Superior temporal gyrus (tissue), 1 donor: Measurements from ENCODE around the gene CACNA1D.

ENCODE experiments used
- DNase-seq: peaks from one replicate; pipeline ENCODE4 v3.0.0-alpha.2; 2016; ENCODE audit errors: extremely low spot score

CACNA1D gene

DNA sequence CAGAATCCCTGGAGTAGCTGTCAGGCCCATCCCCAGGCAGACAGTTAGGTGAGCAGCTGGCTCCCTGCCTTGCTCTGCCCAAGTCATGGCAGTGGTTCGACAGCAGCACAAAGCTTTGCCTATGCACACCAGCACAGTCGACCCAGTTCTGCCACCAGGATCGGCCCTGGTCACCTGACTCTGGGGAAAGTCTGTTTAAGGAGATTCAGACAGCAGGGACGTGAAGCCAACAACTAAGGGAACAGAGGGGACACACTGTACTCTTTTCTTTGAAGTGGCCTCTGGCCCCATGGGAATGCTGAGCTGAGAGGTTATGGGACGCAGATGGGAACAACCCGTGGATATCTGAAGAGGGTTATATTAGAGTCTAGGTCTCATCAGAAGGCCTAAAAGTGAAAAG, 217.0 kb downstream of the CACNA1D start:
- DNase-seq, result no peak

DNA sequence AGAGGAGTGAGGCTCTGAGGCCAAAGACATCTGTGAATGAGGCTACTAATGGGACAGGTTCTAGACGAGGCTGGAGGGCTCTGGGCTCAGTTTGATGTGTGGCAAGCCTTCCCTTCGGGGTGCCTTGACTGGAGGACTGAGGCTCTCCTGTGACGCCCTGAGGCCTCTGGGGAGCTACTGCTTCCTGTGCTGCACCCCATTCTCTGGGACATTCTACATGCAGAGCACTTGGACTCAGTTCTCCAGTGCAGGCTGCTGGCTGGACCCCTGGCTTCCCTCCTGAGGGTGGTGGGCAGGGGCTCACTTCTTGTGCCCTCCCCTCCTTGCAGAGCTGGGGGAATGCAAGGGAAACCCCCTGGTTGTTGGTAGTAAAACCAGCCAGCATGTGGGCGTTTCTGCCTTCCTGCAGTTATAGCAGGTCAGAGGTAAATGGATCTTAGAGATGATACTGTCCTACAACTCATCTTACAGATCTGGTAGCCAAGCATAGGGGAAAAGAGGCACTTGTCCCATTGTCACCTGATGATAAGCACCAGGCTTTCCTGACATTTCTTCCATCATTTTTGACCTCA, 218.5 kb downstream of the CACNA1D start:
- DNase-seq, result no peak

DNA sequence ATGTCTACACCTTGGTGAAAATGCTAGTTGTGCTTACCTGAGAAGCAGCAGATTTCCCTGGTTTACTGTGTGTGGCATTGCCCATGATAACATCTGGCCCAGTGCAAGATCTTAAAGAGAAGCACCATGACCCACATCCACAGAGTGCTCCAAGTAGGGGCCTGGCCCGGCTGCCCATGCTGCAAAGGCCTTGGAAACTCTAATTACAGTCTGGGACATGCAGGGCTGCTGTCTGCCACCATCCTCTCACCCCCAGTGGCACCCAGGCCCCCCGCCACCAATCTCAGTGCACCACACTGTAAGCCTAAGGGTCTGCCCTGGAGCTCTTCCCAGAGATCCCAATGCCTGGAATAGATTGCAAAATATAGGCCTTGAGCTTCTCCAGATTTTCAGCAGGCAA, 219.2 kb downstream of the CACNA1D start:
- no peak for DNase-seq

DNA sequence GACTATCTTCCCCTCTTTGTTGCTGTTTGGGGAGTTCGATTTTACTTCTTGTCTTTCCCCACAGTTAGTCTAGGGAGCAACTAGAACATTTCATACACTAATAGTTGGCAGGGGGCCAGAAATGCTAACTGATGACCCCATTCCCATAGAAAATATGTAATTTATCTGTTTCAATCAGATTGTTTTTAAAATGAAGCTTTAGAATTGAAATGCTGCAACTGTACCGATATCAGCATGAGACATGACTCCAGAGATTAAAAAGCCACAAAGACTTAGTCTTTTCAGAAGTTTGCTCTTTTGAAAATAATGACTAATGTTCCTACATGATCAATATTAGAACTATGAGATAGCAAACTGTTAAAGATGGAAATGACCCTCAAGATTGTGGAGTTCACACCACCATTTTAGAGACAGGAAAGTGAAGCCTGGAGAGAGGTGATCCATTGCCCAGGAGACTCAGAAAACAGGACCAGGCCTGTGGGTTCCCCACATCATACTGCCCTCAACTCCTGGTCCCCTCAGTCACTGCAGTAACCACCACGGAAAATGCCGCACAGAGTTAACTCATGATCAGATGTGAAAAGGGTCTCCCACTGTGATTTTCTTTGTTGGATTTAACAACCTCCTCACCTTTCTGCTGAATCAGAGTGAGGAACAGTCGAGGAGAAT, 221.5 kb downstream of the CACNA1D start:
- DNase-seq, result no peak

DNA sequence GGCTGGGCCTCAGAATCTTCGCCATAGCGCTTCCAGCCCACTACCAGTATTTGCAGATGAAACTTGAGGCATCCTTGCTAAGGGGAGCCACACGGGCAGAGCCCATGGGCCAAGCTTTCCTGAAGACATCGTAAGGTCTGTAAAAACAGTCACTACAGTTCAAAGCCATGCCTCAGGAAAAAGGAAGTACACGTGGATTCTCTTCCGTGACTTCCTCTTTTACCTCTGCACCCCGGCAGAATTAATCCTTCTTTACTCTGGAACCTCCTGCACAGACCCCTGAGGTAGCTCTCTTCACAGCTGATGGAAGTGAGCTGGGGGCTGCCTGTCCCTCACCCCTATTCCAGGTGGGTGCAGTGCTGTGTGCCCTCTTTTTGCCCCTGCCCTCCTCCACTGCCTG, 222.6 kb downstream of the CACNA1D start:
- no peak for DNase-seq

DNA sequence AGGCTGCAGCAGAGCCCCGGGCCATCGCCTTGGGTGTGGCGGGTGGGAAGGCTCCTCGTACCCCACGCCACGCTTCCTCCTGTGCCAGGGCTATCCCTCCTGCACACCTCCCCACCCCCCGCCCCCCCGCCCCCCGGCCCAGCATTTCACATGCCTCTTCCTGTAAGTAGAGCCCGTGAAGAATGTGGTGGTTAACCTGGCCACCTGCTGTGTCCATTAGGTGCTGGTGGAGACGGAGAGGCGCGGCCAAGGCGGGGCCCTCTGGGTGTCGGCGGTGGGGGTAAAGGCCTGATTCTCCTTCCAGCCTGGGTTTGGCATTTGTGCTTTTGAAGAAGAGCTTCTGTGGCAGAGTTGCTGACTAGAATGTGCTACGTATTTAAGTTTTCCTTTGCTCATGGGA, 224.1 kb downstream of the CACNA1D start:
- DNase-seq, result no peak

DNA sequence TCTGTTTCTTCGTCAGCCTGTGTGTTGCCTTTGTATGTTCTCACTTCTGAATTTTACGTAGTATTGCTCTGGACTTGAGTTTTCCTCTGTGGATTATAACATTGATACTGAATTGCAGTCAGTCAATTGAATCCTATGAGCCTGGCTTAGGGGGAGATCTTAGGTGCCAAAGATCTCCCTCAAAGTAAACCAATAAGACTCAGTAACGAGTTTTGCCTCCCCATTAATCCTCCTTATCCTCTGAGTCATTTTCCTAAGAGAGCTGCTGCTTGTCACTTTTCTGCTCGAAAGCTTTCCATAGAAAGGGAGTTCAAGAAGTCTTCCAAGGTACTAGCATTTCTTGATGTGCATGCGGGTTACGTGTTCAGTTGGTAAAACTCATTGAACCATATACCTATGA, 225.4 kb downstream of the CACNA1D start:
- DNase-seq, result no peak

DNA sequence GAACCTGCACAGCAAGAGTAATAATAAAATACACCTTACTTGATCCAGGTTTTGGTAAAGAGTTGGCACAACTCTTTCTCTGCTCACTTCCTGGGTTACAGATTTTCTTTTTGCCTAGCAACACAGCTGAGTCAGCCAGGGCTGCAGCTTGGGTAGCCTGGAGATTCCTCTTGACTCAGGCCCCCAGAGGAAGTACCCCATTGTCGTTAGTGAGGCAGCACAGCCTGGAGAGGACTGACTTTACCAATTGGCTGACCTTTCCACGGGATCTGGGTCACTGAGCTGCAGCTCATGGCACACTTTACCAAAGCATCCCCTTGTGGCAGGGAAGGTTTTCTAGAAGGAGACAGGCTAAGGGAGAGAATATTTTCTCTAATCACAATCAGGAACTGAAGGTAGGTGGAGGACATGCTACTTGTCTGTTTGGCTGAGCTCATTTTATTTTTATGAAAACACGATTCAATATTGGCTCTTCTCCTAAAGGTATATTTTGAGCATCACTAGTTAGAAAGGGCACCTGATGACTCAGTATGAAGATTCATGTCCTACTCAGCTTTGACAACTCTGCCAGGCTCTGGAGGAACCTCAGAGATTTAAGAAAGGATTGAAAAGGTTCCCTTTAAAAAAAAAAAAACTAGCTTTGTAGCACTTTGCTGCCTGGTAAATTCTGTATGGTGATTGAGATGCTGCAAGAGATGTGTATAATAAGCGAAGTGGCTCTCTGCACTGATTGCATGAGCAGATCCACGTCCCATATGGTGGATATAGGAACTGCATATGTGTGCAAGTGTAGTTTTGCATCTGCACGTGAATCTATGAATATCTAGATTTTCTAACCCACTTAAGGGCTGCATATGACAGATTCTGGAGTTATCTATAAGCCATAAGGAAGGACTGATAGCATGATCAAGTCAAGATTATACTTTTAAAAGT, 227.0 kb downstream of the CACNA1D start:
- peak; percentile 43 for DNase-seq

DNA sequence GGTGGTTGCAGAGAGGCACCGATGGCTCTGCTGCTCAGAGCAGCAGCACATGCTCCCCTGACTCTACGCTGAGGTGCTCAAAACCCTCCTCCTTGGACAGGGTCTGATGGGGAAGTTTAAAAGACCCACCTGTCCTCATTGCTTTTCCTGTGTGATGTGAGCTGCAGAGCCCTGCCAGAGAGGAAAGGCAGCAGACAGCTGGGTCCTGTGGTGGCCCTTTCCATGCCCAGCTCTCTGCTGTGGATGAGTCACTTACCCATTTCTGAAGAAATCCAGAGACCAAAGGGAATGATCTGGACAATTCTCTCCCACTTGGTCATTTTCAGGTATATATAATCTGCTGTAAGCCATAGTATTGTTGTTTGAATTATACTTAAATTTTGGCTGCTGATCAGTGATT, 230.2 kb downstream of the CACNA1D start:
- DNase-seq, result no peak

DNA sequence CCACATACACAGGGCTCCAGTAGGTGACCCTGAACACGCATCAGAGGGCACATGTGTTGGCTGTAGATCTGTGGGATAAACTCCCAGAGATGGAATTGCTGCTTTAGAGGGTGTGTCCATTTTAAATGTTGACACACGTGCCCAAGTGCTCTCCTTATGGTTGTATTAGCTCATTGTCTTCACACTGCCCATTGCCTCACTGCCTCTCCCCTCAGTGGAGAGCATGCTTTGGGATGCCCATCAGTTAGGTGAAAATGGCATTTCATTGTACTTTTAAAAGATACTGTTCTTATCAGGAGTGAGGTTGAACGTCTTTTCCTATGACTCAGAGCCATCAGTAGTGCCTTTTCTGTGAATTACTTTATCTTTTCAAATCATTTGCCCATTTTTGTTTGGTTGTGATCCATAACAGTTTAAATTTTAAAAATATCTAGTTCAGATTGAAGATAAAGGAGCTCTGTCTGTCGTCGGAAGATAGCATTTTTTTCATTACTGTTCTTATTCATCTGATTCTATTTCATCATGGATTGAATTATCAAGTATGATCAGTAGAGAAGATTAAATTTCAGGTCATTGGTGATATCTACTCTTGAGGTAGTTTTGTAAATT, 231.1 kb downstream of the CACNA1D start:
- no peak for DNase-seq

DNA sequence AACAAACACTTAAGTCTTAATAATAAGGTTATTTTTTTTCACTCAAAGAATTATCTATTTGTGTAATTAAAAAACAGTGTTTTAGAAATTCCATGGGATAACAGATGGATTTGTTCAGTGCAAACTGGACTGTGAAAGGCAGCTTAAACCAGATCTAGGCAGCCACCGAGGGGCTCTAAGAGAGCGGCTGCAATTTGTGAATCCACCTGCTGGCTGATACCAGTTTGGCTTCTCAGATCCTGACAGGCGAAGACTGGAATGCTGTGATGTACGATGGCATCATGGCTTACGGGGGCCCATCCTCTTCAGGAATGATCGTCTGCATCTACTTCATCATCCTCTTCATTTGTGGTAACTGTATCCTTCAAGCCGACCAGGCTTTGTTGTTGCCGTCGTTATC, 232.2 kb downstream of the CACNA1D start:
- DNase-seq, result no peak

DNA sequence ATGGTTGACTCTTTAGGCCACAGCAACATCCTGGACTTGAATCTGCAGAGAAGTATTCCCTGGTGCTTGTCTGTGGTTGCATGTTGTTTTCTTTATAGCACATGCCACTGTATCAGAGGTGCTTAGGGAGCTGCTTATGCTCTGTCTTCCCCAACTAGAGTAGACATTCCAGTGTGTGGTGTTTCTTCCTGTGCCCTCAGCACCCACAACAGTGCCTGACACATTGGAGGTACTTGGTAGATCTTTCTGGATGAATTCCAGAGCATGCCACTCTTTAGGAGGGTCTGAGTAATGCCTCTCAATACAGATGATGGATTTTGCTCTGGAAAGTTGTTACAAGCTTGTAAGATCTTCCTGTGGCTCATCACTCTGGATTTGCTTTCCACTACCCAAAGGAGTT, 234.2 kb downstream of the CACNA1D start:
- DNase-seq, result no peak

DNA sequence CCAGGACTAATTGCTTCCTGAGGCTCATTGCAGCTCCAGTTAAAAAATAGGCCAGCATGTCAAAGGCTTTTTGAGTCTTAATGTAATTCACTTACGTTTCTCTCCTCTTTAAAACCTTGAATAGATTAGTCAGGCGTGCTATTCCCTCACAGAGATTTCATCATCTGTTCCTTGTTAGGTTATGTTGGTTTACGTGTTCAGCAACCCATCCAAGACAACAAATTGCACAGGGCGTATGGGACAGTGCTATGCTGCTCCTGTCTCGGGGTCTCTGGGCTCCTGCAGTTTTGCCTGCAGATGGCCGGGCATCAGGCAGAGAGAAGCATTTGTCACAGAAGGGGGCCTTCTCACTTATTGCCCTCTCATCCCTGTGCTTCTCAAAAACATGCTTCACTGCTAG, 234.7 kb downstream of the CACNA1D start:
- DNase-seq, result no peak

DNA sequence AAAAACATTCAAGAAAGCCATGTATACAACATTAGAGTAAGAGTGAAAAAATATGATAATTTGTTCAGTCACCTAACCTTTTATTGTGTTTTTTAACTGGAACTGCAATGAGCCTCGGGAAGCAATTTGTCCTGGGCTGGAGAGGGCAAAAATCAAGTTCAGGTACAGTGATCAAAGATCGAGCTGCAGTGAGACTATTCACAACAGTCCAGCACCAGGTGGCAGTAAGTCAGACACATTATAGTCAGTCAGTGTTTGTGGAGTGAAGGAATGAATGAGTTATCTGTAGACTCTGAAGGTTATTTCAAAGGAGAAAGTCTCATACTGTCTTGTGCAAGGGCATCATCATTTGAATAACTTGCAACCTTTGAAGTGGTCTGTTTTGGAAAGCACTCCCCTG, 235.2 kb downstream of the CACNA1D start:
- no peak for DNase-seq

DNA sequence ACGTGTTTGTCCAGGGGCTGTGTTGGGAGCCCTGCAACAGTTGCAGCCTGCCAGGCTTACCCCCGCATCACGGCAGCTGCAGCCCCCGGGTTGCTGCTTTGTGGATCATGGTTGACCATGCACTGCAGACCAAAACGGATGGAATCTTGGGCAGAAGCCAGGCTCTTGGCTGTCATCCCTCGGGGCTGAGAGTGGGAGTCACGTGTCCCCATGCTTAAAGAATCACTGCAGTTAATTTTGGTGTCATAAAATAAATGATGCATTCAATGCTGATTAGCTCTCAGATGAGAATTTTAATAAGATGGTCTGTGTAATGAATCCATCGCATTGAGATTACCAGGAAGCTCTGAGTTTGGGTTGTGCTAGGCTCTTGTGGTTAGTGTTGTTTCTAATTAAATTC, 236.2 kb downstream of the CACNA1D start:
- peak; percentile 77 for DNase-seq

DNA sequence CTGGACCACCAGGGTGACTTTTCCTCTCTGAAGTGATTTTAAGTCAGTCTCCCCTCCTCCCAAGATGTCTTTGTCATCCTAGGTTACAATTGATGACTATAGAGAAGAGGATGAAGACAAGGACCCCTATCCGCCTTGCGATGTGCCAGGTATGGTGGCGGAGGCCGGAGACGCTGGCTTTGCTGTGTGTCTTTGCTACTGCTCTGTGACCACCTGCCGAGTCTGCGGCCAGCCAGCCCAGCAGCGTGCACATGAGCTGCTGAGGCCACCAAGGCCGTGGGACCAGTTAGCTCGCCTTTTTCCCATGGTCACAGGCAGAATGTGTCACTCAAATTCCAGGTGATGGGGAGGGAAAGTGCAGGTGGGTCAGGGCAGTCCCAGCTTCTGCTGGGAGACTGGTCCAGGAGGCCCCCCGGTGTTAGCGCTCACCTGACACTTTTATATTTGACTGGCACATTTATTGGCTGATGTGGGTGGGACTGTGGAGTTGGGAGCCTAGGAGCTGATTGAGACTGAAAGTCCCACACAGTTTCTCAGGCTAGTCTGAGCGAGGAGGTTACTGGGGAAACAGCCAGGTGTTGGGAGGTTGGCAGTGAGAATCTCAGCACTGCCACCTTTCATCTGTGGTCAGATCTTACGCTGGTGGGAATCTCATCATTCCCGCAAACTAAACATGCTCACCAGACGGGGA, 237.7 kb downstream of the CACNA1D start:
- no peak for DNase-seq

DNA sequence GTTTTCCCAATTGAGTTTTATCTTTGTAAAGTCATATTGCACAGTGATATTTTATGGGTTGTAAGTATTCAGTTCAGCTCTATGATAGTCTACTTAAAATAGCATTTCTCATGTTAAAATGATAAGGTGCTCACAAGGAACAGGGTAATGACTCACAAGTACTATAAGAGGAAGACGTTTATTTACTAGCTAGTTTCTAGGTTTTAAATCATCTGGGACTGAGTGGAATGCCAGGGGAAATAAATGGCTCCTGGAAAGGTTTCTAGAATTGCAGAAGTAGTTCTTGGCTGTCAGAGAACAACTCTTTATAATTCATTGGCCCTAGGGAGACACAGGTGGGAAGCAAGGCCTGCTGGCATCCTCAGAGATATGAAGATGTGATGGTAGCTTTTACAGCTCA, 239.0 kb downstream of the CACNA1D start:
- DNase-seq, result no peak

DNA sequence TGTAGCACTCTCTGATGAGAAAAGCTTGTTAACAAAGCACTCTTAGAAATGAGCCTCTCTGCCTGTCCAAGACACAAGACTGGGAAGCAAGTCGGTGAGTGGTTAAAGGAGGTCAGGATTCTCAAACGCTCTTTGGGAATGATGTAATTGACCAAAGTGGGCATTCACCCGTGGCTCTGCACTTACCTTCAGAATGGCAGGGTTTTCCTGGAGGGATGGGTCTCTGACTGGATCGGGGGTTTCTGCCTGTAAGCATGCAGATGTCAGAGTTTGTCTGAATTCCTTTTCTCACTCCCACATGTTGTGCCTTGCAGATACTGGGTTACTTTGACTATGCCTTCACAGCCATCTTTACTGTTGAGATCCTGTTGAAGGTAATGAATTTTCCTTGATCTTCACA, 245.6 kb downstream of the CACNA1D start:
- no peak for DNase-seq

DNA sequence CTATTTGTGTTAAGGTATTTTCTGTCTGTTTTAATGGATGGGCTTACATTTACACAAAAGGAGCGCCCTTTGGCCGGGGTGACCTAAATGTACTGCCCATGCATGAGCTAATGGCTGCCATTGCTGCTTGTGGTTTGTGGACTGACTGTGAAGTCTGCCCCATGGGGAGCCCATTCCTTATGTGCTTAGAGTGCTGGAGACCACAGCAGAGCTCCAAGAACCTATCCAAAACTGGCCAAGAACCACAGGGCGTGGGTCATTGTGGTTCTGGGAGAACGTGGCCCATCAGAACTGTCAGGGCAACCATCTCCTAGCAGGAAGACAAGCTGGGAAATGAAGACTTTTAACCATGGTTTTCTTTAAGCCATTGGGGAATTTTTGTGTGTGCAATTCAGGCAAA, 246.5 kb downstream of the CACNA1D start:
- no peak for DNase-seq

DNA sequence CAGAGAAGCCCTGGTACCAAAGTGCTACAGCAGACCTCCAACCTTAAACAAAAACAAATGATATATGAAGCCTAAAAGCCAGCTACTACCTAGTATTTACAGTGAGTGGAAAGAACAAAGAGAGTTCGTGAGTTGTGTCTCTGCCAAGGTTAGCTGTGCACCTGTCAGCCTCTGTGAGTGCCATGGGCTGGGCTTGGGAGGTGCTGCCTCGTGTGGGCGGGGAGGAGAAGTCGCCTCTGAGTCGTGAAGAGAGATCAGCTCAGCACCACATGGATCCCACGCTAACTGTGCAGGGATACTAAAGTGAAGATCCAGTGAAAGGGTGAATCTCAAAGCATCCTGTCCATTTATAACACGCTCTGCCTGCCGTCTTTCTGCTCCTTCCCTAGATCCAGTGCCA, 249.9 kb downstream of the CACNA1D start:
- DNase-seq, result no peak

DNA sequence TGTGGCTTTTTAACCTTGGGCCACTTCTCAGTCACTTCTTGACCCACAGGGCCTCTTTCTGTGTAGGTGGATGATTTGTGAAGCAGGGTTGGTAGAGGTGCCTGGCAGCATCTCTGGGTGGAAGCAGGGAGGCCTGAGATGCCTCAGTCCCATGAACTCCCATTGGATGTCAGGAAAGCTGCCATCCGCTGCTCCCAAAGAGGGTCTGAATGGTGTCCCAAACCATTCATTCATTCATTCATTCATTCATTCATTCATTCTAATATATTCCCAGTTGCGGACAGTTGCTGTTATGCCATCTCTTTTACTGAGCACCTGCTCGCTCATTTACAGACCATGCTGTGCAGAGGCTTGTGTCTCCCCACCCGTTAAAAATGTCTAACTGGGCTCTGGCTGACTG, 253.1 kb downstream of the CACNA1D start:
- no peak for DNase-seq
